NOMO-1 treated with dmso at 0.1 percent for 144 hours (cell line): Measurements from ENCODE around the gene NUDC.
"Not testable (repeated sequence)": the region's sequence is repeated elsewhere in the genome, so short reads cannot be mapped to it uniquely, and the experiment has no call there.

Experiments
- DNase-seq: peaks from one replicate; lab custom pipeline; 2025; ENCODE audit not compliant: unreplicated experiment; lab: John Stamatoyannopoulos, UW

NUDC gene

DNA sequence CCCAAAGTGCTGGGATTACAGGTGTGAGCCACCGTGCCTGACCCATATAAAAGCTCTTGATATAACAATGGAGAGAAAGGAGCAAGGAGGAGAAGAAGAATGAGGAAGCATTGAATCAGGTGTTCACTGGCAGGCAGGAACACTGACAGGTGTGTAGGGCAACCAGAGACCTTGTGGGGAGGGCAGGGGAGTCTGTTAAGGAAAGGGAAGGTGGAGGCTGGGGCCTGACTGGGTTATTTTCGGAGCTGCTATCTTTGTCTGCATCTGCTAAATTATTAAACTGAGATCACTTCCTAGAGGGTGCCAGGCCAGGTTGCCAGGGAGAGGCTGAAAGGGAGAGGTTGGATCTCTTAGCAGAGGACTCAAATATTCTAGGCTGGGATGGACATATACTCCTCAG is 65.1 kb downstream of the NUDC start:
- DNase-seq = no peak

GRCh38 chr1:26989403-26990109 is 68.0 kb downstream of the NUDC start:
- DNase-seq = not testable (repeated sequence)

- DNase-seq = no peak
These were observed 70.0 kb downstream of the NUDC start for GRCh38 chr1:26991310-26992116.

GRCh38 chr1:26993237-26994019 is 71.9 kb downstream of the NUDC start, which contains the start of gene TRNP1:
TSS of gene TRNP1 (plus strand) at chr1:26993692. CDS start at chr1:26993787, 95 bp downstream.
- no peak for DNase-seq

GRCh38 chr1:26994020-26994786 is 72.7 kb downstream of the NUDC start:
- DNase-seq = no peak

GRCh38 chr1:26994787-26995517 is 73.4 kb downstream of the NUDC start:
- DNase-seq = no peak

GRCh38 chr1:26996024-26996423 is 74.5 kb downstream of the NUDC start:
- no peak for DNase-seq
